GM23338 (cell line): ENCODE results near the gene SPHKAP. TPM values are rescaled to one million over a fixed set of nuclear protein-coding genes. Genes with fewer than 3 reads are reported as not detected.

Source experiments
- ATAC-seq: fragments of 200-7000 bp; cut with Tn5 transposase; 3 replicates; pipeline ENCODE4 v1.9.1; 2020
- DNase-seq: peaks from one replicate; pipeline ENCODE4 v3.0.0-alpha.2; 2015; ENCODE audit warnings: low spot score
- H2AFZ ChIP-seq: fragments of 200-600 bp; sonication (generic); 2 replicates; pipeline ENCODE4 v1.8.0; 2016; ENCODE audit warnings: antibody characterized with exemption, mild to moderate bottlenecking, moderate library complexity
- H3F3A ChIP-seq: fragments of 200-600 bp; sonication (generic); replicated peaks from 2 replicates; pipeline ENCODE4 v1.8.0; 2017; ENCODE audit warnings: antibody characterized with exemption, mixed run types, low read depth
- H3K27ac ChIP-seq: fragments of 200-600 bp; sonication (generic); 2 replicates; pipeline ENCODE4 v1.6.1; 2016; ENCODE audit warnings: low read depth
- H3K27me3 ChIP-seq: fragments of 200-600 bp; sonication (generic); 2 replicates; pipeline ENCODE4 v1.8.0; 2016; ENCODE audit warnings: mild to moderate bottlenecking, mixed run types, moderate library complexity; ENCODE audit not compliant: insufficient read depth
- H3K36me3 ChIP-seq: fragments of 200-600 bp; sonication (generic); 2 replicates; pipeline ENCODE4 v1.8.0; 2016; ENCODE audit warnings: mild to moderate bottlenecking; ENCODE audit not compliant: insufficient read depth
- H3K4me1 ChIP-seq: fragments of 200-600 bp; sonication (generic); 2 replicates; pipeline ENCODE4 v1.8.0; 2016; ENCODE audit warnings: mild to moderate bottlenecking, moderate library complexity; ENCODE audit not compliant: insufficient read depth
- H3K4me2 ChIP-seq: fragments of 200-600 bp; sonication (generic); 2 replicates; pipeline ENCODE4 v1.7.1; 2017; ENCODE audit warnings: mixed run types
- H3K4me3 ChIP-seq: fragments of 200-600 bp; sonication (generic); 2 replicates; pipeline ENCODE4 v1.6.1; 2016; ENCODE audit warnings: mixed run types
- H3K79me2 ChIP-seq: fragments of 200-600 bp; sonication (generic); replicated peaks from 2 replicates; pipeline ENCODE4 v1.8.0; 2017; ENCODE audit warnings: mild to moderate bottlenecking; ENCODE audit not compliant: insufficient read depth
- H3K9me2 ChIP-seq: fragments of 200-600 bp; sonication (generic); 2 replicates; pipeline ENCODE4 v1.8.0; 2017; ENCODE audit not compliant: insufficient read depth
- H4K20me1 ChIP-seq: fragments of 200-600 bp; sonication (generic); replicated peaks from 2 replicates; pipeline ENCODE4 v1.8.0; 2017; ENCODE audit warnings: mild to moderate bottlenecking; ENCODE audit not compliant: insufficient read depth
- H3K27ac Mint-ChIP-seq: 2 replicates; pipeline ENCODE4 v1.8.0; 2020; ENCODE audit warnings: inconsistent platforms, mild to moderate bottlenecking, moderate library complexity, mixed read lengths
- H3K27me3 Mint-ChIP-seq: 3 replicates; pipeline ENCODE4 v1.8.0; 2022; ENCODE audit warnings: low read depth, mild to moderate bottlenecking, moderate library complexity, mixed read lengths, inconsistent platforms; ENCODE audit not compliant: insufficient read depth, poor library complexity
- H3K36me3 Mint-ChIP-seq: 3 replicates; pipeline ENCODE4 v1.8.0; 2021; ENCODE audit warnings: low read depth, mild to moderate bottlenecking, inconsistent platforms, moderate library complexity, mixed read lengths
- H3K4me1 Mint-ChIP-seq: 3 replicates; pipeline ENCODE4 v1.8.0; 2020; ENCODE audit warnings: mild to moderate bottlenecking, inconsistent platforms, mixed read lengths
- H3K4me3 Mint-ChIP-seq: 3 replicates; pipeline ENCODE4 v1.8.0; 2021; ENCODE audit warnings: moderate library complexity, mild to moderate bottlenecking, inconsistent platforms, mixed read lengths
- H3K9me3 Mint-ChIP-seq: 3 replicates; pipeline ENCODE4 v1.8.0; 2020; ENCODE audit warnings: moderate library complexity, mild to moderate bottlenecking, inconsistent platforms, mixed read lengths
- CTCF ChIP-seq, 2 experiments: fragments of 200-600 bp in 1 of 2; sonication (generic) in 1 of 2; conservative IDR thresholded peaks; 2 replicates each; pipeline versions ENCODE4 v1.5.1 to v1.6.1; 2016 to 2017; ENCODE audit warnings: antibody characterized with exemption in 2 of 2, low read depth in 2 of 2, mild to moderate bottlenecking in 2 of 2, moderate library complexity in 1 of 2
- EZH2phosphoT487 ChIP-seq: fragments of 200-600 bp; sonication (generic); IDR thresholded peaks from one replicate; pipeline ENCODE4 v1.8.1; 2018; ENCODE audit warnings: antibody characterized with exemption; ENCODE audit not compliant: unreplicated experiment
- ZNF462 ChIP-seq: fragments of 250-450 bp; sonication (Bioruptor Pico); IDR thresholded peaks from 2 replicates; pipeline ENCODE4 v1.5.0; 2020; ENCODE audit warnings: mild to moderate bottlenecking, moderate library complexity
- polyA plus RNA-seq: library from polyadenylated mRNA; unstranded; fragments of >200 nt; fragmentation: Nextera tagmentation; extraction: Ambion mirVana; gene quantifications from 2 replicates; pipeline ENCODE4 v1.2.1, GENCODE V29; 2016
- total RNA-seq: library from RNA; depleted of rRNA; stranded (reverse); fragments of >200 nt; shearing (Covaris generic); gene quantifications from 2 replicates; pipeline ENCODE4 v1.2.3, GENCODE V29; 2014

Gene SPHKAP
- total and polyA plus RNA-seq, 2 experiments from 2014 or later = 0.10 TPM; not detected in 1

GRCh38 chr2:228040995-228041394 is 140.5 kb downstream of the SPHKAP start (continued):
- no peak for TF ChIP-seq ZNF462 (CRISPR knock-in tag)

DNA sequence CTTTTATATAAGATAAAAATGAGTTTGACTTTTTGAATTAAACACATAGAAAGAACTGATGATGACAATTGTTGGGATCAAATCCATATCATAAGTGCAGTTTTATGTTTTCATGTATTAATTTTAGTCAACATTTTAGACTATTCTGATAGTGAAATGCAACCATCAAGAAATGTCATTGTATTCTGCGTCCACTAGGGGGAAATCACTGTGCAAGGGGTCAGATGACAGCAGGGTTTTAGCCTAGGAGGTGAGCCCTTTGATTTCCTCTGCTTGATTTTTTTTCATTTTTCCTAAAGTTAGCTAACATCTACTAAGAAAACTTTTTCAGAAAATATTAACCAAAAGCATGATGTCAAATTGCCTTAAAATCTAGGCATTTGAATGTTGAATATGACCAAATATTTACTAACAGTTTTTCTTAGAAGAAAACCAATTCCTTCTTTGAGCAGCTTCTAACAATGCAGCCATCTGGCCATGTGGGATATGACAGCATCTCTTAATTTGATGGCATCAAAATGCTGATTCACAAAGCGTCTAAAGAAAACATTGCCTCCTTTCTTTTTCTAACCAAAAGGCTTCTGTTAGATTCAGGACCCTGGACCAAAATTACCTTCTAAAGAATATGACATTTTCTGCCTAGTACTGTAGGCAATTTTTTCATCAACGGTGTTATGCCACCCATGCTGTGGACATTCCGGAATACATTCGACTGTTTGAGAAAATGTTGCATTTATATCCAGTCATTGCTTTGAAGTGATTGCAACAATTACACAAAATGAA is 141.5 kb downstream of the SPHKAP start:
- Mint-ChIP-seq H3K27ac (no peak overlapping the region), H3K9me3 (no peaks in the 10 kb centered on the region), H3K4me1 (no peaks in the 10 kb centered on the region), H3K27me3 (no peaks in the 10 kb centered on the region), H3K36me3 (no peaks in the 10 kb centered on the region), H3K4me3 (no peak overlapping the region)
- no peaks in the 10 kb centered on the region for H3K4me1 ChIP-seq
- H3K79me2 ChIP-seq = no peaks in the 10 kb centered on the region
- DNase-seq = peak; percentile 67
- no peak overlapping the region for H2AFZ ChIP-seq
- H4K20me1 ChIP-seq = no peaks in the 10 kb centered on the region
- no peaks in the 10 kb centered on the region for H3K36me3 ChIP-seq
- no peak overlapping the region for H3K4me3 ChIP-seq
- no peak overlapping the region for H3K27ac ChIP-seq
- H3K27me3 ChIP-seq = no peaks in the 10 kb centered on the region
- no peak overlapping the region for H3K4me2 ChIP-seq
- peak; percentile 74 for ATAC-seq
- H3F3A ChIP-seq = no peaks in the 10 kb centered on the region
- no peaks in the 10 kb centered on the region for H3K9me2 ChIP-seq
- TF ChIP-seq CTCF (conservative IDR thresholded peaks at IDR 0.05; ENCODE audit: low read depth in 2 of 2) (peak; percentile 70 to 72), EZH2phosphoT487 (no peak)
